Hepatocyte (in vitro differentiated cells): ENCODE data around the gene ANGPTL8. TPM values are rescaled to one million over a fixed set of nuclear protein-coding genes. Genes with fewer than 3 reads are reported as not detected.

ENCODE experiments used
- DNase-seq: peaks from one replicate; pipeline ENCODE4 v3.0.0-alpha.2; 2016; ENCODE audit warnings: low spot score
- H2AFZ ChIP-seq: fragments of 200-600 bp; sonication (generic); 2 replicates; pipeline ENCODE4 v1.6.0; 2016; ENCODE audit warnings: antibody characterized with exemption, mild to moderate bottlenecking
- H3K27ac ChIP-seq: fragments of 200-600 bp; sonication (generic); 2 replicates; pipeline ENCODE4 v1.5.1; 2016; ENCODE audit warnings: mild to moderate bottlenecking
- H3K27me3 ChIP-seq: fragments of 200-600 bp; sonication (generic); 2 replicates; pipeline ENCODE4 v1.6.1; 2016
- H3K36me3 ChIP-seq: fragments of 200-600 bp; sonication (generic); replicated peaks from 2 replicates; pipeline ENCODE4 v1.5.1; 2016; ENCODE audit warnings: low read depth; ENCODE audit not compliant: insufficient read depth
- H3K4me1 ChIP-seq: fragments of 200-600 bp; sonication (generic); 2 replicates; pipeline ENCODE4 v1.5.1; 2016; ENCODE audit warnings: mild to moderate bottlenecking, moderate library complexity; ENCODE audit not compliant: insufficient read depth
- H3K4me2 ChIP-seq: fragments of 200-600 bp; sonication (generic); 2 replicates; pipeline ENCODE4 v1.6.0; 2016
- H3K4me3 ChIP-seq: fragments of 200-600 bp; sonication (generic); 2 replicates; pipeline ENCODE4 v1.5.1; 2016; ENCODE audit warnings: mild to moderate bottlenecking
- H3K79me2 ChIP-seq: fragments of 200-600 bp; sonication (generic); 2 replicates; pipeline ENCODE4 v1.6.0; 2017; ENCODE audit warnings: mild to moderate bottlenecking
- H3K9me2 ChIP-seq: fragments of 200-600 bp; sonication (generic); replicated peaks from 2 replicates; pipeline ENCODE4 v1.6.0; 2017; ENCODE audit warnings: mild to moderate bottlenecking; ENCODE audit not compliant: insufficient read depth
- H3K9me3 ChIP-seq: fragments of 200-600 bp; sonication (generic); 2 replicates; pipeline ENCODE4 v1.5.1; 2016; ENCODE audit warnings: low read depth, mild to moderate bottlenecking
- H4K20me1 ChIP-seq: fragments of 200-600 bp; sonication (generic); 2 replicates; pipeline ENCODE4 v1.6.0; 2016; ENCODE audit warnings: mild to moderate bottlenecking; ENCODE audit not compliant: insufficient read depth, poor library complexity, severe bottlenecking
- CTCF ChIP-seq: fragments of 200-600 bp; sonication (generic); IDR thresholded peaks from 2 replicates; pipeline ENCODE4 v1.5.1; 2016; ENCODE audit warnings: antibody characterized with exemption, mild to moderate bottlenecking; ENCODE audit not compliant: poor library complexity
- EZH2 ChIP-seq: fragments of 200-600 bp; sonication (generic); IDR thresholded peaks from 2 replicates; pipeline ENCODE4 v1.6.1; 2016; ENCODE audit warnings: antibody characterized with exemption, mild to moderate bottlenecking, borderline replicate concordance
- EZH2phosphoT487 ChIP-seq: fragments of 200-600 bp; sonication (generic); IDR thresholded peaks from one replicate; pipeline ENCODE4 v1.6.1; 2018; ENCODE audit warnings: antibody characterized with exemption, mild to moderate bottlenecking, low read depth, moderate library complexity; ENCODE audit not compliant: unreplicated experiment, severe bottlenecking
- WGBS: methylation state at CpG from one replicate; pipeline ENCODE4 v1.1.6; 2016; ENCODE audit warnings: low lambda C conversion rate; ENCODE audit errors: missing lambda C conversion rate; 5-methylcytosine and 5-hydroxymethylcytosine counted together
- polyA plus RNA-seq: library from polyadenylated mRNA; unstranded; fragments of >200 nt; fragmentation: Nextera tagmentation; extraction: Ambion mirVana; gene quantifications from 2 replicates; pipeline ENCODE4 v1.2.1, GENCODE V29; 2016
- total RNA-seq: library from RNA; depleted of rRNA; stranded (reverse); fragments of >200 nt; gene quantifications from 2 replicates; pipeline ENCODE4 v1.2.3, GENCODE V29; 2014

ANGPTL8 gene
- total and polyA plus RNA-seq, 2 experiments from 2014 or later, result 20.8 to 24.9 TPM

- 97% methylated on average over 5 of the region's 5 CpGs for WGBS
- peaks cover 26% of the 10 kb centered on the region for H3K4me1 ChIP-seq
- H3K4me2 ChIP-seq, result no peak overlapping the region
- H3K27ac ChIP-seq, result no peak overlapping the region
- TF ChIP-seq EZH2phosphoT487, result no peak
- no peak for TF ChIP-seq EZH2
- TF ChIP-seq CTCF, result no peak
- H3K9me3 ChIP-seq, result no peaks in the 10 kb centered on the region
- H4K20me1 ChIP-seq, result no peaks in the 10 kb centered on the region
- no peak for DNase-seq
- H3K4me3 ChIP-seq, result no peak overlapping the region
- peaks cover 67% of the 10 kb centered on the region for H3K79me2 ChIP-seq
- H3K36me3 ChIP-seq, result no peaks in the 10 kb centered on the region
- no peak overlapping the region for H2AFZ ChIP-seq
- no peaks in the 10 kb centered on the region for H3K27me3 ChIP-seq
- H3K9me2 ChIP-seq, result no peaks in the 10 kb centered on the region
Measured at GRCh38 chr19:11191934-11192333, 47.5 kb upstream of the ANGPTL8 start.

- Histone ChIP-seq H3K4me1 (peaks cover 30% of the 10 kb centered on the region), H2AFZ (no peak overlapping the region), H3K9me3 (no peaks in the 10 kb centered on the region), H3K4me3 (no peak overlapping the region), H4K20me1 (no peaks in the 10 kb centered on the region), H3K36me3 (no peaks in the 10 kb centered on the region), H3K79me2 (peaks cover 61% of the 10 kb centered on the region), H3K4me2 (no peak overlapping the region), H3K27me3 (no peaks in the 10 kb centered on the region), H3K27ac (no peak overlapping the region), H3K9me2 (no peaks in the 10 kb centered on the region)
- WGBS, result 97% methylated on average over 56 of the region's 68 CpGs
- no peak for DNase-seq
- TF ChIP-seq EZH2, result no peak
- no peak for TF ChIP-seq EZH2phosphoT487
Measured at GRCh38 chr19:11192957-11193939, 46.2 kb upstream of the ANGPTL8 start.

- no peak for DNase-seq
- H3K9me2 ChIP-seq, result no peaks in the 10 kb centered on the region
- no peaks in the 10 kb centered on the region for H3K27me3 ChIP-seq
- no peaks in the 10 kb centered on the region for H4K20me1 ChIP-seq
- H2AFZ ChIP-seq, result no peak overlapping the region
- H3K27ac ChIP-seq, result peak overlapping the region; percentile 93
- WGBS, result 60% methylated on average over 8 of the region's 8 CpGs
- H3K4me1 ChIP-seq, result peaks cover 33% of the 10 kb centered on the region
- TF ChIP-seq CTCF (no peak), EZH2phosphoT487 (no peak), EZH2 (no peak)
- H3K79me2 ChIP-seq, result peaks cover 61% of the 10 kb centered on the region
- no peak overlapping the region for H3K4me3 ChIP-seq
- H3K4me2 ChIP-seq, result peak overlapping the region; percentile 98
- H3K36me3 ChIP-seq, result no peaks in the 10 kb centered on the region
- no peaks in the 10 kb centered on the region for H3K9me3 ChIP-seq
Measured at GRCh38 chr19:11194173-11194572, 45.2 kb upstream of the ANGPTL8 start.
